ENCODE data around the gene C16orf82.
"Not testable (repeated sequence)": the region's sequence is repeated elsewhere in the genome, so short reads cannot be mapped to it uniquely, and the experiment has no call there.

The C16orf82 gene

DNA sequence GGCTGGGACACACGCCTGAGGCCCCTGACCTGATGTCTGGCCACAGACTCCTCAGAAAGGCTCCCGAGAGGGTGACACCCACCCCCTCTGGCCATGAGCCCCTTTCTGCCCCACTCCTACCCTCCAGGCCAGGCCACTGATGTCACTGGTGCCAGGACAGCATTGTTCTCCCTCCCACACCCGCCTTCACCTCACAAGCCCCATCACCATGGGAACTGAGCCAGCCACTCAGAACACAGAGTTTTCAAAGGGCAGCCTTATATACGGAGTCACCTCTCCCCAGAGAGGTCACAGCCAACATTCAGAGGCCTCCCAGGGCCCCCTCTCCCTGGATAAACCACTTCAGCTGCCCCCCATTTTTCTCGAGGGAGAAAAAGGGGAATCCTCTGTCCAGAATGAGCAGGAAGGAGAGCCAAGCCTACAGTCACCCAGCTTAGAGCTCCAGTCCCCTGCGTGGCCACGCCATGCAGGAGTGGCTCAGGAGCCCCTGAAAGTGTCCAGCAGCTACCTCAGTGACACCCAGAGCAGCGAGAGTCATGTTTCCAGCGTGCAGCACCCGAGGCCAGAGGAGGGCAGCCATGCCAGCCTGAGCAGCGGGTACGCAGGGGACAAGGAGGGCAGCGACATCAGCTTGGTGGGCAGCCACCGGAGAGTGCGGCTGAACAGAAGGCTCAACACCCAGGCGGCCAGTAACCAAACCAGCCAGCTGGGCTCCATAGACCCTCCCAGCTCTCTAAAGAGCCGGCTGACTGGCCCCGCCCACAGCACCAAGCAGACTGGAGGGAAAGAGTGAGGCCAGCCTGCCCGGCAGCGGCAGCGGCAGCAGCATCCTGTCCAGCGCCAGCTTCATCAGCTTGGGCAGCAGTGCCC lies at the start of gene C16orf82:
C16orf82 (plus strand) TSS at position 260 of the 870 bp plus-strand sequence.
- no peak for DNase-seq

DNA sequence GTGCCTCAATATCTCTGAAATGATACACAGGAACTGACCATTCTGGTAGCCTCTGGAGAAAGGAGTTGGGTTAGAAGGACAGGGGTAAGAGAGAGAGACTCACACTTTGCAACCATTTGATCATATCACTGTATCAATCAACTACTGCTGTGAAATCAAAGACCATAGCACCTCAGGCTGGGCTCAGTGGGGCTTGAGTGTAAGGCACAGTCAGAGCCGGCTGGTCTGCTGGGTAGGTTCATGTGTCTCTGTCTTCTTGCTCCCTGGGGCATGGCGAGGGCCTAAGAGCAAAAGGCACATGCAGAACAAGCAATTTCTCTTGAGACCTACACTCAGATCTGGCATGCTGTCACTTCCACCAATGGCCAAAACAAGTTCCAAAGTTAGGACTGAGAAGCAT lies 46.7 kb upstream of the C16orf82 start:
- no peak for DNase-seq

DNA sequence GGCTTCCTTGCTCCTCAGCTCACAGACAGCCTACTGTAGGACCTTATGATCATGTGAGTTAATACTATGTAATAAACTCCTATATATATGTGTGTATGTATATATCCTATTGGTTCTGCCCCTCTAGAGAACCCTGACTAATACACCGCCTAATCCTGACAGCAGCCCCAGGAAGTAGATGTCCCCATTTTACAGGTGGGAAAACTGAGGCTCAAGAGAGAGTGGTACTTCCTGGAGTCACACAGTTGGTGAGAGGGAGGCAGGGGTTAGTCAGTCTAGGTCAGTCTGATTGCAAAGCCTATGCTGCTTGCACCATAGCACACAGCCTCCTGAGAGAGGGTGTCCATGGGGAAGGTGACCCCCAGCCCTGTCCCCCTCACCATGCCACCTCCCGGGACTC lies 42.7 kb upstream of the C16orf82 start:
- no peak for DNase-seq

DNA sequence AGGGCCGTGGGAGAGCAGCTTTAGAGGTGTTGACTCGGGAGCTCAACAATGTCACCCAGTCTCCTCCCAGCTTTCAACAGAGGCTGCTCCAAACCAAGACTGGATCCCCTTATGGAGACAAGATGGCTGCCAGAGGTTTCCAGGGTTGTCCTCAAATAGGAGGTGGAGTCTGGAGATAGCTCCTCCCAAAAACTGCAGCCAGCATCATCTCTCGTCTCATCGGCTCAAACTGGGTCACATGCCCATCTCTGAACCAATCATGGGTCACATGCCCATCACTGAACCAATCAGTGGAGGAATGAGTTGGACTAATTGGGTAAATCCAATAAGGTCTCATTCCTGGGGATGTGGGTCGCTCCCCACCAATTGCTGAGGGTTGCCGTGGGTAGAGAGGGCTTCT lies 41.1 kb upstream of the C16orf82 start:
- no peak for DNase-seq

DNA sequence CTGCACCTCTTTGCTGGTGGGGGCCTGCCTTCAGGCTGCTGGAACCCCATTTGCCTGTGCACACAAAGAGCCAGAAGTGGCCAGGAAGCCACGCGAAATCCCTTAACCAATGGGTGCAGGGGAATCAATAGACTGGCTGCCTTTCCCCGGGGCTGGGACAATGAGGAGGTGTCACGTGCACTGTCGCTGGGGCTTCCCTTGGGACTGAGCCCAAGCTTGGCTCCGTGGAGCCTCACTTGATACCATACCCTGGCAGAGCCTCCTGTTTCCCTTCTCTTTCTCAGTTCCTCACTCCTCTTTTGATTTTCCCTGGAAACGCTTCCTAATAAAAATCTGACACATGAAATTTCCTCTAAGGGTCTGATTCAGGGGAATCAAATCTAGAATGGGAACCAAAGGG lies 38.8 kb upstream of the C16orf82 start:
- DNase-seq = no peak

DNA sequence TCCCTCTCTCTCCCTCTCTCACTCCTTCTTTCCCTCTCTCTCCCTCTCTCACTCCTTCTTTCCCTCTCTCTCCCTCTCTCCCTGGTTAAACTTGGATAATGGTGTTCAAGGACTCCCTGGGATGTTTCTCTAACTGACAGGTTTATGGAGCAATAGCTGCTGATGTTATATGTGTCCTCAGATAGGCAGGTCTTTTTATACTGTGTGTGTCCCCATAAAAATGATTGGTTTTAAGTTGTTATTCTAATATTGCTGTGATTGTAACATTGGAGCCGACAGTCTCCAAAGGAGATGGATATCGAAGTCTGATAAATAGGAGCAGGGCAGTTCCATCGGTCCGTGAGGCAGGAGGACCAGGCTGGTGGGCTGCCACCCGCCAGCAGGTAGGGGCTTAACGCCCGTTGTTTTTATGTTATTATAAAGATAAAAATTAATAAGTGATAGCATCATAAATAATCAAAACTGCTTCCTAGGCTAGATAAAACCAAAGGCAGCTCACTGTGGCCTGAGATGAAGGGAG lies 38.1 kb upstream of the C16orf82 start:
- no peak for DNase-seq

- DNase-seq = no peak
Observed at GRCh38 chr16:27029525-27029924, 37.2 kb upstream of the C16orf82 start.

- no peak for DNase-seq
Observed at GRCh38 chr16:27033281-27033979, 33.3 kb upstream of the C16orf82 start.

GRCh38 chr16:27040732-27041131 lies 26.0 kb upstream of the C16orf82 start:
- DNase-seq = no peak

GRCh38 chr16:27046958-27047518 lies 19.7 kb upstream of the C16orf82 start:
- no peak for DNase-seq

GRCh38 chr16:27048316-27048715 lies 18.4 kb upstream of the C16orf82 start:
- DNase-seq = no peak

DNA sequence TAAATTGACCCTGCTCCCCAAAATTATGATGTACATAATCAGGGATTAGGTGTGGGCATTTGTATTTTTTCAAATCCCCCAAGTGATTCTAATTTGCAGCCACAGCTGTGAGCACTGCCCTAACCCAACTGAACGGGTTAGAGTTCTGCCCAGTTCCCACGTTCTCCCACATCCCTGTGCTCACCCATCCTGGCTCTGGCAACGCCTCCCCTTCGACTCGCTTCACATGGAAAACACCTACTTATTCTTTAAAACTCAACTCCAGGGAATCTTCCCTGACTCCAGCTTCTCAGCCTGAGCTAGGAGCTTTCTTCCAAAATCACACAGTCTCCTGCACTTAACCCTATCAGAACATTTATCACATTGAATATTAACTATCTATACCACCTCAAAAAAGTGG lies 17.6 kb upstream of the C16orf82 start:
- DNase-seq = no peak

DNA sequence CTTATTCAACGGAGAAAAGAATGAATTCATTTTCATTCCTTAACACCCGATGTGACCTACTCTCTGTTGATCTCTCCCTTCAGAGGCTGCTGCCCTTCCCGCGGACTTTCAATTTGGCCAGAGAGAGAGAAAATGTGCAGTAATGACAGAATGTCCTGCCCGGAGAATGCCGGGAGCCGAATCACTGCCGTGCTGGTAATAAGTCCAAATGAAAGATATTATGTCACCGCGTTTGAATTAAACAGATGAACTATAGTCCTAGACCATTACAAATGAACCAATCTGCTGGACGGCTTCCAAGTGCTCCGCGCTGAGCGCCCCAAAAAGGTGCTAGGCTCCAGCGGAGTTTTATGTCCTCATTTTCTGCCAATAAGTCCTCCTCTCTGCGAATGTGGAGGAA lies 14.7 kb upstream of the C16orf82 start:
- DNase-seq = no peak

- no peak for DNase-seq
Observed at GRCh38 chr16:27053996-27054395, 12.7 kb upstream of the C16orf82 start.

DNA sequence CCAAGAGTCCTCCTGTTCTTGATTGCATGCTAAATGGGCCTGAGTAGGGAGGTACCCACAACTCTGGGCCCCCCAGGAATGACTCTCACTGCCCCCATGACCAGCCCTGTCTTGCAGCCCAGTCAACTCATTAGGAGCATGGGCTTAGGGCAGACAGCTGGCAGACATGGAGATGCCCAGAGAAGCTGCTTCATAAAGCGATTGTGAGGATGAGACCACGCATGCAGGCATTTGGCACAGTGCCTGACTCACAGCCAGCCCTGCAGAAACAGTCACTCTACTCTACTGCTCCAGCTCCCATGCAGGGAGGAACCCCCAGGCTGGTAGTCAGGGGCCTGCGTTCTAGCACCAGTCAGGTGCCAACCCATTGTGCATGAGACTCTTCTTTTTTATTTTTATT lies 8.4 kb upstream of the C16orf82 start:
- DNase-seq = no peak

- no peak for DNase-seq
Observed at GRCh38 chr16:27070776-27071175, 4.0 kb downstream of the C16orf82 start.

DNA sequence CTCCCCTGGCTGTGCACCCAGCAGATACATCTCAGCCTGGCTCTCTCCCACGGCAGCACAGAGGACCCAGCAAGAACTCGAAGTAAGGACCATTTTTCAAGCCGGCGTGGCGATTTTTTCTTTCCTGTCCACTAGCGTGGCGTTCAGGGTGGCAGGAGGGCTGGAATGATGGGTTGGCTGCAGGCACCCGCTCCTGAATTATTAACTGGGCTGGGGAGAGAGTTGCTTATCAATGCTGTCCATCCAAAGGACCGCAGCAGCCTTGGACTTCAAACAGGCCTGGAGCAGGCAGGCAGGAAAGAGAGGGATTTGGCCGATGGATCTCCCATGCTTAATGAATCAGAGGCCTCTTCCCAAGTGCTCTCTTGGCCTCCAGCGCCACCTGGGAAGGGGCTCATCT lies 7.0 kb downstream of the C16orf82 start:
- DNase-seq = no peak

DNA sequence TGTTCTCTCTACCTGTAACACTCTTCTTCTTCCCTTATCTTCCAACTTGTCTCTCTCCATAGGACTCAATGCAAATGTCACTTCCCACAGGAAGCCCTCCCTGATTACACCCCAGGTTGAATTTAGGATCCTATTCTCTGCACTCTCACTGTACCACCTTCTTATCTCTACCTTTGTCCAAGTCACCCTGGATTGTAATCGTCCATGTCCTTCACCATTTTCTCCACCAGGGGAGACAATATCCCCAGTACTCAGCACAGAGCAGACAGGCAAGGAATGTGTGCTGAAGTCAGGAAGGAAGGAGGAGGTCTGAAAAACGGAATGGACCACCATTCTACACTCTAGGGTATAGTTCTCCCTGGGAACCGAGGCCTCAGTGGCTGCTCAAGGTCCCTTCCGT lies 14.2 kb downstream of the C16orf82 start:
- no peak for DNase-seq

- no peak for DNase-seq
Observed at GRCh38 chr16:27083861-27084261, 17.1 kb downstream of the C16orf82 start.

DNA sequence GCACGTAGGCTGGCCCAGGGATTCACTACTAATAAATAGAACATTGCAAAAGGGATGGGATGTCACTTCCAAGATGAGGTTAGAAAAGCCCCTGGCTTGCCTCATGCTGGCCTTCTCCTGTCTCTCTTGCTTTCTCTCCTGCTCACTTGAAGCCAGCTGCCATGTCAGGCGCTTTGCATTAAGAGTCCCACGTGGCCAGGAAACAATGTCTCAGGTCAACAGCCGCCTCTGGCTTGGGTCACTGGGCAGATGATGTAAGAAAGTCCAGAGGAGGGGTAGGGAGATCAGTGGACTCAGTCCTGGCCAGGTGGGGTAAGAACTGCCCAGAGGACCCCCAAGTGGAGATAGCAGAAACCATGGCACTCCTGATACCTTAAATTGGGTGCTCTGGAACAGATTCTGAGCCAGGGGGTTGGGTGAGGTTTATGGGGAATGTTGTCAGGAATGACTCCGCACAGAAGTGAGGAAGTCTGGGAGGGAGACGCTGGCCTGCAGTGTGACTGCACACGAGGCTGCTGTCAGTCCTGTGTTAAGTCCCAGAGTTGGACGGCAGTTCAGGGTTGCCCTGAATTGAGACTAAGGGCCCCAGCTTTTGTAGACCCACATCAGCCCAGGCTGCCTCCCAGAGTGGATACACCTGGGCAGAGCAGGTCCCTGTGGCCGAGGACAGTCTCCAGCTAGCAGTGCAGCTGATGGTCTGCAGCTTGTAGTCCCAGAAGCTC lies 17.7 kb downstream of the C16orf82 start:
- no peak for DNase-seq

- no peak for DNase-seq
Observed at GRCh38 chr16:27085182-27085581, 18.5 kb downstream of the C16orf82 start.

- DNase-seq = not testable (repeated sequence)
Observed at GRCh38 chr16:27086031-27086430, 19.3 kb downstream of the C16orf82 start.

DNA sequence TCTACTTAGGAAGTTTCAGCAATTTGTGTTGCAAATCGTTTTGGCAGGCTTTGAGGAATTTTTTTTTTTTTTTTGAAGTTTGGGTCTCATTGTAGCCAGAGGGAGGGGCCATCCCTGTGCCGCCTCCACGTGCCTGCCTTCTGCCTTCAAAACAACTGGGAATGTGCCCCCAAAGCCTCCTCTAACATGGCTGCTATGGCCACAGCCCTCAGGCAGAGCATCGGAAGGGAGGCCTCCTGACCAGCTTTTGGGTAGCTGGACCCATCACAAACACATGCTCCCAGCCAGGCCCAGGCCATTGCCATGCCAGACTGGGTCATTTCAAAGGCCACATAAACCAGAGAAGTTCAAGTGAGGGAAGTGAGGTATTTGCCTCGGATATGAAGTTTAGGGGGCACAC lies 21.5 kb downstream of the C16orf82 start:
- DNase-seq = no peak

Data from suppressor macrophage treated with lipopolysaccharide for 1 hour (primary cell).